Panc1 (cell line): Measurements from ENCODE around the gene RABEPK. TPM values are rescaled to one million over a fixed set of nuclear protein-coding genes. Genes with fewer than 3 reads are reported as not detected.
"Not testable (repeated sequence)": the region's sequence is repeated elsewhere in the genome, so short reads cannot be mapped to it uniquely, and the experiment has no call there.

Experiments
- ATAC-seq: fragments of 200-7000 bp; cut with Tn5 transposase; 2 replicates; pipeline ENCODE4 v1.9.1; 2020; ENCODE audit warnings: mild to moderate bottlenecking, moderate library complexity
- BruUV-seq: library from RNA; stranded (reverse); fragments of 400-500 nt; replicated peaks from 2 replicates; lab custom pipeline; 2021; lab: Mats Ljungman, UMichigan
- CTCF ChIA-PET: fragments of 300-600 bp; sonication (Branson Sonifier 250); formaldehyde crosslinking; loops from one replicate; lab custom pipeline; 2022; ENCODE audit warnings: antibody characterized with exemption; lab: Charles Lee
- POLR2A ChIA-PET: fragments of 300-600 bp; sonication (Branson Sonifier 250); formaldehyde crosslinking; loops from one replicate; lab custom pipeline; 2022; ENCODE audit warnings: antibody characterized with exemption; lab: Charles Lee
- DNase-seq: peaks from one replicate; pipeline ENCODE4 v3.0.0-alpha.2; 2010; ENCODE audit warnings: low read depth, low spot score
- H3K27ac ChIP-seq: 2 replicates; pipeline ENCODE4 v1.5.1; 2011; ENCODE audit warnings: mild to moderate bottlenecking, low read length, inconsistent platforms
- H3K27me3 ChIP-seq: fragments of 200-500 bp; sonication (Bioruptor generic); 2 replicates; pipeline ENCODE4 v1.6.0; 2014; ENCODE audit warnings: low read length, inconsistent platforms; ENCODE audit not compliant: control insufficient read depth, insufficient read depth
- H3K36me3 ChIP-seq: fragments of 200-500 bp; sonication (Bioruptor generic); 2 replicates; pipeline ENCODE4 v1.5.1; 2014; ENCODE audit warnings: inconsistent platforms, mild to moderate bottlenecking, low read length, moderate library complexity; ENCODE audit not compliant: control insufficient read depth, insufficient read depth
- H3K4me1 ChIP-seq: 2 replicates; pipeline ENCODE4 v1.5.1; 2011; ENCODE audit warnings: inconsistent platforms, mild to moderate bottlenecking, low read length, moderate library complexity; ENCODE audit not compliant: control insufficient read depth, insufficient read depth
- H3K4me3 ChIP-seq, 2 experiments: 2 replicates each; pipeline ENCODE4 v1.5.1; 2011 to 2012; ENCODE audit warnings: low read depth in 2 of 2, low read length in 2 of 2, mild to moderate bottlenecking in 2 of 2, inconsistent platforms in 1 of 2, moderate library complexity in 1 of 2
- H3K9me3 ChIP-seq: fragments of 200-500 bp; sonication (Bioruptor generic); 2 replicates; pipeline ENCODE4 v1.5.1; 2014; ENCODE audit warnings: low read depth, mild to moderate bottlenecking, inconsistent platforms, low read length, moderate library complexity; ENCODE audit not compliant: control insufficient read depth, insufficient read depth
- POLR2AphosphoS5 ChIP-seq: IDR thresholded peaks from 2 replicates; pipeline ENCODE4 v1.6.1; 2012; ENCODE audit warnings: mild to moderate bottlenecking, low read depth, low read length, moderate library complexity
- SIN3A ChIP-seq: IDR thresholded peaks from 2 replicates; pipeline ENCODE4 v1.6.1; 2012; ENCODE audit warnings: low read depth, mild to moderate bottlenecking, low read length, moderate library complexity, borderline replicate concordance; ENCODE audit not compliant: insufficient read depth
- TCF7L2 ChIP-seq: IDR thresholded peaks from 2 replicates; pipeline ENCODE4 v1.6.1; 2011; ENCODE audit warnings: mild to moderate bottlenecking, low read depth, low read length, inconsistent platforms
- in situ Hi-C: cut with HindIII; loops from 2 replicates; pipeline ENCODE4 v1.10.0; 2016; ENCODE audit warnings: low sequenced_read_pairs, low pct_unique_long_range_greater_than_20kb
- intact Hi-C: fragments of 100-400 bp; cut with micrococcal nuclease; formaldehyde crosslinking; loops from one replicate; pipeline ENCODE4 v1.10.0; 2022; ENCODE audit not compliant: unreplicated experiment
- total RNA-seq: library from RNA; stranded (reverse); gene quantifications from one replicate; pipeline ENCODE4 v1.2.1, GENCODE V29; 2021; ENCODE audit not compliant: unreplicated experiment
- TF ChIP-seq, protein P1 (sequence below), 2 experiments: IDR thresholded peaks; 2 replicates each; pipeline ENCODE4 v1.6.1; 2011 to 2012; ENCODE audit warnings: low read depth in 2 of 2, control low read depth in 1 of 2, low read length in 1 of 2, mild to moderate bottlenecking in 1 of 2, moderate library complexity in 1 of 2; ENCODE audit not compliant: insufficient read depth in 1 of 2
- TF ChIP-seq, protein P2 (sequence below): fragments of 450-650 bp; IDR thresholded peaks from 2 replicates; pipeline ENCODE4 v1.5.1; 2017; ENCODE audit warnings: mild to moderate bottlenecking

The RABEPK gene
- total RNA-seq, 1 experiment from 2014 or later, result 33.9 TPM

DNA sequence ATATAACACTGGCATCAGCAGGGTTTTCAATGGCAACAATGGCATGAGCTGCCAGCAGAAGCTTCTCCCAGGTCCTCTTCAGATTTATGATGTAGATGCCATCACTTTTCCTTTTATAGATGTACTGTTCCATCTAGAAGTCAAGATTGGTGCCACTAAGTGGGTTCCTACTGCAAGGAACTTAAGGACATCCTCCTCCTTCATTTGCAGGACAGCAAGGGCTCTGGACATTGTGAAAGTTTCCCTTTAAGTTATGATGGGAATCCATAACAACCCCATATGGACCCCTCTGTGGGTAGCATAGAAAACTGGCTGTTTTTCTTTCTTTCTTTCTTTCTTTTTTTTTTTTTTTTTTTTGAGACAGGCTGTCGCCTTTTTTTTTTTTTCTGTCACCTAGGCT is 4.8 kb upstream of the RABEPK start:
- intact Hi-C loops, DNase-seq, H3K27me3 ChIP-seq, H3K4me3 ChIP-seq, ATAC-seq, POLR2A ChIA-PET, H3K9me3 ChIP-seq, H3K36me3 ChIP-seq, H3K4me1 ChIP-seq, H3K27ac ChIP-seq, CTCF ChIA-PET, in situ Hi-C loops, BruUV-seq: not testable (repeated sequence)

DNA sequence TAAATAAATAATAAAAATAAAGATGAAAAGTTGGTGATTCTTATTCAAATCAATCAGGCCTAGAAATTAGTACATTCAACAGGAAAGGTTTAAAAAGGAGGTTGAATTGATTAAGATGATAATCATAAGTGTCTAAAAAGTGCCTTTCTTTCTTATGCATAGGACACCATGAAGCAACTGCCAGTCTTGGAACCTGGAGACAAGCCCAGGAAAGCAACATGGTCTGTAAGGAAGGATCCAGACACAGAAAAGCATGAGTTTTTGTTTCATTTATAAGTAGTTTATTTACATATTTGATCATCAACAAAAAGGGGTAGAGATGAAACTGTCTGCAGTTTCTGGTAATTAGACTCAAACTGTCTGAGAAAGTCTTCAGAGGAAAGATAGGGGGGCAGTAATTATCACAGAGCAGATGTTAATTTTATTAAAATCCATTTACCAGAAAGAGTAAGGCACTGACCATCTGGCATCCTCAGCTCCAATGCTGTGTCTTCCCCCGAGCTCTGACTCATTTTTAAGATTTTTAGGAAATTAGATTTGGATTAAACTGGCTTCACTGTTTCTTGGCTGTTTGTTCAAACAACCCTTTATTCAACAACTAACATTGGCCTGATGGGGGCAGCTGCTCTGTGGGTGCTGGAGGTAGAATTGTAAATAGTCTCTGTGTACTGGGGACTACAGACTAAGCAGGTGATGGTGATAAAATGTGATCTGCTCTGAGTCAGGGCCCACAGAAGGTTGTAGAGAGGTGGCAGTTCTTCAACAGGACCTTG is 2.7 kb downstream of the RABEPK start:
- intact Hi-C loops, result no loop called here
- CTCF ChIA-PET, result no interaction called here
- TF ChIP-seq, protein P1, sequence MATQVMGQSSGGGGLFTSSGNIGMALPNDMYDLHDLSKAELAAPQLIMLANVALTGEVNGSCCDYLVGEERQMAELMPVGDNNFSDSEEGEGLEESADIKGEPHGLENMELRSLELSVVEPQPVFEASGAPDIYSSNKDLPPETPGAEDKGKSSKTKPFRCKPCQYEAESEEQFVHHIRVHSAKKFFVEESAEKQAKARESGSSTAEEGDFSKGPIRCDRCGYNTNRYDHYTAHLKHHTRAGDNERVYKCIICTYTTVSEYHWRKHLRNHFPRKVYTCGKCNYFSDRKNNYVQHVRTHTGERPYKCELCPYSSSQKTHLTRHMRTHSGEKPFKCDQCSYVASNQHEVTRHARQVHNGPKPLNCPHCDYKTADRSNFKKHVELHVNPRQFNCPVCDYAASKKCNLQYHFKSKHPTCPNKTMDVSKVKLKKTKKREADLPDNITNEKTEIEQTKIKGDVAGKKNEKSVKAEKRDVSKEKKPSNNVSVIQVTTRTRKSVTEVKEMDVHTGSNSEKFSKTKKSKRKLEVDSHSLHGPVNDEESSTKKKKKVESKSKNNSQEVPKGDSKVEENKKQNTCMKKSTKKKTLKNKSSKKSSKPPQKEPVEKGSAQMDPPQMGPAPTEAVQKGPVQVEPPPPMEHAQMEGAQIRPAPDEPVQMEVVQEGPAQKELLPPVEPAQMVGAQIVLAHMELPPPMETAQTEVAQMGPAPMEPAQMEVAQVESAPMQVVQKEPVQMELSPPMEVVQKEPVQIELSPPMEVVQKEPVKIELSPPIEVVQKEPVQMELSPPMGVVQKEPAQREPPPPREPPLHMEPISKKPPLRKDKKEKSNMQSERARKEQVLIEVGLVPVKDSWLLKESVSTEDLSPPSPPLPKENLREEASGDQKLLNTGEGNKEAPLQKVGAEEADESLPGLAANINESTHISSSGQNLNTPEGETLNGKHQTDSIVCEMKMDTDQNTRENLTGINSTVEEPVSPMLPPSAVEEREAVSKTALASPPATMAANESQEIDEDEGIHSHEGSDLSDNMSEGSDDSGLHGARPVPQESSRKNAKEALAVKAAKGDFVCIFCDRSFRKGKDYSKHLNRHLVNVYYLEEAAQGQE (IDR thresholded peaks at IDR 0.05; ENCODE audit: insufficient read depth in 1 of 2, low read depth in 2 of 2, low read length in 1 of 2), result no peak
- TF ChIP-seq, protein P2, sequence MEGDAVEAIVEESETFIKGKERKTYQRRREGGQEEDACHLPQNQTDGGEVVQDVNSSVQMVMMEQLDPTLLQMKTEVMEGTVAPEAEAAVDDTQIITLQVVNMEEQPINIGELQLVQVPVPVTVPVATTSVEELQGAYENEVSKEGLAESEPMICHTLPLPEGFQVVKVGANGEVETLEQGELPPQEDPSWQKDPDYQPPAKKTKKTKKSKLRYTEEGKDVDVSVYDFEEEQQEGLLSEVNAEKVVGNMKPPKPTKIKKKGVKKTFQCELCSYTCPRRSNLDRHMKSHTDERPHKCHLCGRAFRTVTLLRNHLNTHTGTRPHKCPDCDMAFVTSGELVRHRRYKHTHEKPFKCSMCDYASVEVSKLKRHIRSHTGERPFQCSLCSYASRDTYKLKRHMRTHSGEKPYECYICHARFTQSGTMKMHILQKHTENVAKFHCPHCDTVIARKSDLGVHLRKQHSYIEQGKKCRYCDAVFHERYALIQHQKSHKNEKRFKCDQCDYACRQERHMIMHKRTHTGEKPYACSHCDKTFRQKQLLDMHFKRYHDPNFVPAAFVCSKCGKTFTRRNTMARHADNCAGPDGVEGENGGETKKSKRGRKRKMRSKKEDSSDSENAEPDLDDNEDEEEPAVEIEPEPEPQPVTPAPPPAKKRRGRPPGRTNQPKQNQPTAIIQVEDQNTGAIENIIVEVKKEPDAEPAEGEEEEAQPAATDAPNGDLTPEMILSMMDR, result no peak
- TF ChIP-seq SIN3A, result no peak
- TF ChIP-seq POLR2AphosphoS5, result no peak
- TF ChIP-seq TCF7L2, result no peak
- DNase-seq (no peak), ATAC-seq (no peak)
- Histone ChIP-seq H3K36me3 (peaks cover 4% of the 10 kb centered on the region), H3K4me3 (no peak overlapping the region), H3K27me3 (no peaks in the 10 kb centered on the region), H3K9me3 (no peaks in the 10 kb centered on the region), H3K27ac (no peak overlapping the region), H3K4me1 (peaks cover 6% of the 10 kb centered on the region)
- in situ Hi-C loops, result no loop called here
- POLR2A ChIA-PET, result interaction anchor here (0.6 kb wide), 2 partner anchors 35 to 90 kb away, joined by 5 to 7 read pairs; no protein-coding TSS in a partner anchor
- TSS peak; percentile 44 for BruUV-seq

DNA sequence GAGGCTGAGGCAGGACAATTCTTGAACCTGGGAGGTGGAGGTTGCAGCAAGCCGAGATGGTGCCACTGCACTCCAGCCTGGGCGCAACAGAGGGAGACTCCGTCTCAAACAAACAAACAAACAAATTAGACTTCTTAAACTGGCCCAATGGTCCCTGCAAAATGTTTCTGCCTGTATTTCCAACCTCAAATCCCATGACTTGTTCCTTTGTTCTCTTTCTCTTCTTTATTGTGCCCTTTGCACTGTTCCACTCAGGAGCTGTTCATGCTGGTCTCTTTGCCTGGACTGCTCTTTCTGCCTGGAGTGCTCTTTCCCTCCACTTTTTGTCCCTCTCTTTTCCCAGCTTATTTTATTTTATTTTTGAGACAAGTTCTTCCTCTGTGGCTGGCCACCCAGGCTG is 4.1 kb downstream of the RABEPK start:
- BruUV-seq, result no TSS peak
- in situ Hi-C loops (no loop called here), intact Hi-C loops (no loop called here)
- Histone ChIP-seq H3K9me3 (no peaks in the 10 kb centered on the region), H3K4me1 (peaks cover 6% of the 10 kb centered on the region), H3K36me3 (peaks cover 4% of the 10 kb centered on the region), H3K27ac (no peak overlapping the region), H3K27me3 (no peaks in the 10 kb centered on the region), H3K4me3 (no peak overlapping the region)
- CTCF ChIA-PET, result no interaction called here
- TF ChIP-seq, protein P1 (IDR thresholded peaks at IDR 0.05; ENCODE audit: insufficient read depth in 1 of 2, low read depth in 2 of 2, low read length in 1 of 2), result no peak
- TF ChIP-seq POLR2AphosphoS5 (no peak), TCF7L2 (no peak), SIN3A (no peak)
- TF ChIP-seq, protein P2, result no peak
- ATAC-seq (no peak), DNase-seq (no peak)
- POLR2A ChIA-PET, result interaction anchor here (0.6 kb wide), 1 partner anchor 395 kb away, joined by 3 read pairs; no protein-coding TSS in a partner anchor
